Activated T-helper 2 cell treated with anti-CD3 and anti-CD28 coated beads, Interferon-gamma antibody, Interleukin-2, Interleukin-4, amounts not matched to agents 10 μg/mL and 5 μg/mL and 100 μg/mL, durations not matched to agents 14 hours and 24 hours and 36 hours (primary cell): Measurements from ENCODE around the gene SEMA3G. TPM values are rescaled to one million over a fixed set of nuclear protein-coding genes. Genes with fewer than 3 reads are reported as not detected.

Experiments used
- DNase-seq: peaks from one replicate; pipeline ENCODE4 v3.0.0; 2021; ENCODE audit warnings: low spot score
- H3K27ac Mint-ChIP-seq: one replicate; pipeline ENCODE4 v1.8.0; 2021; ENCODE audit warnings: mixed read lengths
- H3K27me3 Mint-ChIP-seq: one replicate; pipeline ENCODE4 v1.8.0; 2021; ENCODE audit warnings: low read depth, mixed read lengths
- H3K36me3 Mint-ChIP-seq: one replicate; pipeline ENCODE4 v1.8.0; 2021; ENCODE audit warnings: low read depth, mixed read lengths
- H3K4me1 Mint-ChIP-seq: one replicate; pipeline ENCODE4 v1.8.0; 2021; ENCODE audit warnings: low read depth, mixed read lengths
- H3K4me3 Mint-ChIP-seq: one replicate; pipeline ENCODE4 v1.8.0; 2021; ENCODE audit warnings: low read depth, mild to moderate bottlenecking, moderate library complexity, mixed read lengths
- H3K9me3 Mint-ChIP-seq: one replicate; pipeline ENCODE4 v1.8.0; 2021; ENCODE audit warnings: mixed read lengths
- intact Hi-C: fragments of 100-400 bp; cut with micrococcal nuclease; formaldehyde crosslinking; loops from one replicate; pipeline ENCODE4 v1.15.1; 2023
- total RNA-seq: library from RNA; stranded (reverse); gene quantifications from 2 replicates; pipeline ENCODE4 v1.2.3, GENCODE V29; 2022

The SEMA3G gene
- total RNA-seq, 1 donor from 2014 or later = 0.30 TPM

GRCh38 chr3:52430416-52430810 is 14.5 kb downstream of the SEMA3G start:
- Mint-ChIP-seq H3K9me3 (no peaks in the 10 kb centered on the region), H3K4me1 (peaks cover 7% of the 10 kb centered on the region), H3K27ac (no peak overlapping the region), H3K27me3 (peaks cover 14% of the 10 kb centered on the region), H3K36me3 (no peaks in the 10 kb centered on the region), H3K4me3 (no peak overlapping the region)
- intact Hi-C loops = no loop called here
- no peak for DNase-seq

- Mint-ChIP-seq H3K27ac (no peak overlapping the region), H3K4me3 (no peak overlapping the region), H3K4me1 (peaks cover 7% of the 10 kb centered on the region), H3K36me3 (no peaks in the 10 kb centered on the region), H3K27me3 (peaks cover 16% of the 10 kb centered on the region), H3K9me3 (no peaks in the 10 kb centered on the region)
- intact Hi-C loops = no loop called here
- DNase-seq = no peak
Measured at GRCh38 chr3:52429779-52430415, 15.0 kb downstream of the SEMA3G start.

DNA sequence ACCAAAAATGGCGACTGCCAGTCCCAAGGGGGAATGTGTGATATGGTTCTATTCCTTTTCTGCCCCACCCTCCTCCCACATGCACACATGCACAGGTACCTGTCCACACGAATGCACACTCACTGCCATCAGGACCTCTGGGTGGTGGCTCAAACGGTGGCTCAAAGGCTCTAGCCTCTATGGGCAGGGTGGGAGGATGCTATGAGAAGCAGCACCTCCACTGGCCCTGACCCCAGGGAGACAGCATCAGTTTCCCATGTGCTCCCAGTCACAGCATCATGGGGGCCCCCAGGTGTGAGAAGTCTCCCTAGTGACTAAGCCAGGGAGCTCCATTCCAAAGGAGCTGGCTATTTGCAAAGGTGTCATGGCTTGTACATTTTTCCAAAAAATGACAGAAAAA is 15.9 kb downstream of the SEMA3G start:
- Mint-ChIP-seq H3K27ac (no peak overlapping the region), H3K36me3 (no peaks in the 10 kb centered on the region), H3K9me3 (no peaks in the 10 kb centered on the region), H3K4me1 (peaks cover 7% of the 10 kb centered on the region), H3K4me3 (no peak overlapping the region), H3K27me3 (peaks cover 11% of the 10 kb centered on the region)
- no peak for DNase-seq
- intact Hi-C loops = no loop called here

DNA sequence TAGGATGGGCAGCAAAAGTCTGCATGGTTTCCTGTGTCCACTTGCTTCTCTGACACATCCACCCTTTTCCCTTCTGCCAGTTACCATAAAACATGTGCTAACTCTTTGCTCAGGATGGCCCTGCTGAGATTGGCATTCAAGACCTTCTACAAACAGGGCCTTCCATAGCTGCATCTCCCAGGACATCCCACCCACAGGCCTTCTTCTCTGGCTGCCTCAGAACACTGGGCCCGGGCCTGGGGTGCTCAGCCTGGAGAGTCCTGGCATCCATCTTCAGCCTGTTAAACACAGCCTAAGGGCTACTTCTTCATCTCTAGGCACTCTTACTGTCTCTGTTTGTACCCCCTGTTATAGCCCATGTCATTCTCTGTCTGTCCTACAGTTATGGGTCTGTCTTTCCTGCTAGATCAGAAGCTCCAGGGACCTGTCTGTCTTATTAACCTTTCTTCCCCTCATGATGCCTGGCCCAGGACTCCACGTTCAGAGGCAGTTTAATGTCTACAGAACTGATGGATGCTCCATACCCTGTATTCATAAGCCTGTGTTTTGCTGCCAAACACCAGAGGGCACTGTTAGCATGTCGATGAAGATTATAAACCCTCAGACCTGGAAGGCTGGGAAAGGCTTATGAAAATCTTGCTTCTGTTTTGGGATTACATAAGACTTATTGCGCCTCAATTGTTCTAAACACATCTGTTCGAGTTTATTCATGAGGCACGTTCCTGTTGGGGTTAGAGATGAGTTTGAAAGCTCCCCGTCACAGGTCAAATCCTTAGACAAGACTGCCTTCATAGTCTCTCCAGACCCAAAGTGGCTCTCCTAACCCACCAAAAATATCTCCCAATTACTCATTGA is 16.5 kb downstream of the SEMA3G start:
- intact Hi-C loops = loop anchor here (1.0 kb wide), 2 partner anchors 16 to 17 kb away; partner anchors contain the start of gene SEMA3G
- no peak for DNase-seq
- H3K4me1 Mint-ChIP-seq = peaks cover 7% of the 10 kb centered on the region
- no peak overlapping the region for H3K4me3 Mint-ChIP-seq
- H3K36me3 Mint-ChIP-seq = no peaks in the 10 kb centered on the region
- H3K27me3 Mint-ChIP-seq = peaks cover 11% of the 10 kb centered on the region
- H3K27ac Mint-ChIP-seq = no peak overlapping the region
- no peaks in the 10 kb centered on the region for H3K9me3 Mint-ChIP-seq

DNA sequence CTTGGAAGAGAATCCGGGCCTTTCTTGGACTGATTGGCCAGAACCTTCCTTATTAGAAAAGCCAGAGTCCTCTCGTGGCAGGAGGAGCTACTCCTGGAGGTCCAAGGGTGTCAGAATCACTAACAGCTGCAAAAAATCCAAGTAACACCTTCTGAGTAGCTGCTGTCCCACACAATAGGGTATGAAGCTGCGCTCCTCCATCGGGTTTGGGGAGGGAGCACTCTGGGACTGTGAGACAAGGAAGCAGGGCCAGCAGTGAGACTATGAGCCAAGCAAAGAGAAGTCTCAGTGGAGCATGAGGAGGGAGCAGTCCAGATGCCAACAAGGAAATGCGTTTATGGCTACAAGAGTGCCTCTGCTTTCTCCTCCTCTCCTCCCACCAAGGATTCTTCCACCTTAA is 21.7 kb downstream of the SEMA3G start:
- Mint-ChIP-seq H3K36me3 (peaks cover 2% of the 10 kb centered on the region), H3K4me1 (no peaks in the 10 kb centered on the region), H3K4me3 (no peak overlapping the region), H3K27ac (no peak overlapping the region), H3K9me3 (no peaks in the 10 kb centered on the region), H3K27me3 (peaks cover 7% of the 10 kb centered on the region)
- intact Hi-C loops = no loop called here
- DNase-seq = no peak

GRCh38 chr3:52422669-52423068 is 22.2 kb downstream of the SEMA3G start:
- Mint-ChIP-seq H3K4me1 (peaks cover under 1% of the 10 kb centered on the region), H3K4me3 (no peak overlapping the region), H3K9me3 (no peaks in the 10 kb centered on the region), H3K36me3 (peaks cover 3% of the 10 kb centered on the region), H3K27ac (no peak overlapping the region), H3K27me3 (peaks cover 3% of the 10 kb centered on the region)
- no peak for DNase-seq
- intact Hi-C loops = no loop called here

DNA sequence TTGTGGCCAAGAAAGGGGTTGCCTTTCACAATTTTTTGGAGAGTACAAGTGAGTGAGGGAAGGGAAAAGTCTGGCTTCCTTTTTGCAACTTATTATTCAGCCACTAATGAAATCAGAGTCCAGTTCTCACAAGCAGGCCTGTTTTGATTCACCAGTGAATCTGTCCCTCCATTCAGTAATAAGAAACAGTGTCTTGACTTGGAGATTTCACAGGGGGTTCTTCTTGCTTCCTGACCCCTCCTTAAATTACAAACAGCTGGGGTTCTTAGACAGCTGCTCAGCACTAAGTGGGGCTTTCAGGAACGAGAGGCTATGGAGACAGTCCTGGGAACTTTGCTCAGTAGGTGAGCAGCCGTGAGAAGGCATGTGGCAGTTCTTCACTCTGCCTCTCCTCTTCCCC is 24.5 kb downstream of the SEMA3G start:
- no peak for DNase-seq
- intact Hi-C loops = no loop called here
- Mint-ChIP-seq H3K4me3 (no peak overlapping the region), H3K36me3 (peaks cover 11% of the 10 kb centered on the region), H3K27me3 (peaks cover 2% of the 10 kb centered on the region), H3K4me1 (peaks cover 8% of the 10 kb centered on the region), H3K27ac (no peak overlapping the region), H3K9me3 (no peaks in the 10 kb centered on the region)

- Mint-ChIP-seq H3K4me1 (peaks cover 31% of the 10 kb centered on the region), H3K4me3 (no peak overlapping the region), H3K9me3 (no peaks in the 10 kb centered on the region), H3K27me3 (no peaks in the 10 kb centered on the region), H3K36me3 (peaks cover 16% of the 10 kb centered on the region), H3K27ac (no peak overlapping the region)
- intact Hi-C loops = no loop called here
- no peak for DNase-seq
Measured at GRCh38 chr3:52415800-52416199, 29.1 kb downstream of the SEMA3G start.

GRCh38 chr3:52408466-52408865 is 36.4 kb downstream of the SEMA3G start:
- intact Hi-C loops = no loop called here
- Mint-ChIP-seq H3K4me3 (peak overlapping the region; percentile 94), H3K27me3 (no peaks in the 10 kb centered on the region), H3K27ac (peak overlapping the region; percentile 85), H3K36me3 (peaks cover 49% of the 10 kb centered on the region), H3K4me1 (peaks cover 36% of the 10 kb centered on the region), H3K9me3 (no peaks in the 10 kb centered on the region)
- DNase-seq = no peak

- DNase-seq = no peak
- no peak overlapping the region for H3K27ac Mint-ChIP-seq
- H3K27me3 Mint-ChIP-seq = no peaks in the 10 kb centered on the region
- H3K4me1 Mint-ChIP-seq = peaks cover 31% of the 10 kb centered on the region
- H3K4me3 Mint-ChIP-seq = peak overlapping the region; percentile 94
- H3K9me3 Mint-ChIP-seq = no peaks in the 10 kb centered on the region
- peaks cover 56% of the 10 kb centered on the region for H3K36me3 Mint-ChIP-seq
- intact Hi-C loops = no loop called here
Measured at GRCh38 chr3:52407779-52408178, 37.1 kb downstream of the SEMA3G start.

- H3K36me3 Mint-ChIP-seq = peaks cover 58% of the 10 kb centered on the region
- no peak for DNase-seq
- H3K4me1 Mint-ChIP-seq = peaks cover 24% of the 10 kb centered on the region
- H3K4me3 Mint-ChIP-seq = no peak overlapping the region
- H3K9me3 Mint-ChIP-seq = no peaks in the 10 kb centered on the region
- no peaks in the 10 kb centered on the region for H3K27me3 Mint-ChIP-seq
- intact Hi-C loops = no loop called here
- no peak overlapping the region for H3K27ac Mint-ChIP-seq
Measured at GRCh38 chr3:52406791-52407510, 38.0 kb downstream of the SEMA3G start.

- intact Hi-C loops = no loop called here
- H3K36me3 Mint-ChIP-seq = peaks cover 65% of the 10 kb centered on the region
- no peaks in the 10 kb centered on the region for H3K27me3 Mint-ChIP-seq
- DNase-seq = no peak
- no peaks in the 10 kb centered on the region for H3K9me3 Mint-ChIP-seq
- peaks cover 18% of the 10 kb centered on the region for H3K4me1 Mint-ChIP-seq
- H3K27ac Mint-ChIP-seq = no peak overlapping the region
- H3K4me3 Mint-ChIP-seq = no peak overlapping the region
Measured at GRCh38 chr3:52406231-52406661, 38.7 kb downstream of the SEMA3G start.
